ENCODE data around the gene TPO.

The TPO gene

DNA sequence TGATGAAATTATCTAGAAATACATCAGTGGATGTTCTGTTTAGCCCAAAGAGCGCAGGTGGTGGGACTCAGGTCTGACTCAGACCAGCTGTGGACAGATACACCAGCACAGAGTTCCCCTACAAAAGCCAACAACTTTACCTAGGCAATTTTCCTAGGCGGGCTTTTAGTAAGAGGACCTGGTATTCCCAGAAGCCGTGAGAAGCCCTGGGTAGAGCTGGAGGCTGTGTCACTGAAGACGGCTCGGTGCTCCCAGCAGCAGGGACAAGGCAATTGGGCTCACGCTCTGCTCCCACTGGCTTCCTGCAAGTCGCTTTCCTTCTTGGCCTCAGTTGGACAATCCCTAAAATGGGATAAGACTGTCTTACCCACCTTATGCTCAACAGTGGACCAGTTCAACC lies 41.1 kb downstream of the TPO start:
- TF ChIP-seq GATA2 (IDR thresholded peaks at IDR 0.05; ENCODE audit: low read depth, low read length) (no peak), GATA3 (IDR thresholded peaks at IDR 0.05; ENCODE audit: low read depth, low read length) (no peak)

GRCh38 chr2:1455466-1455865 lies 42.2 kb downstream of the TPO start:
- no peak for TF ChIP-seq GATA2 (IDR thresholded peaks at IDR 0.05; ENCODE audit: low read depth, low read length)

- TF ChIP-seq GATA3 (IDR thresholded peaks at IDR 0.05; ENCODE audit: low read depth, low read length) (no peak), GATA2 (IDR thresholded peaks at IDR 0.05; ENCODE audit: low read depth, low read length) (no peak)
These were observed 45.2 kb downstream of the TPO start for GRCh38 chr2:1458432-1458831.

- TF ChIP-seq GATA3 (IDR thresholded peaks at IDR 0.05; ENCODE audit: low read depth, low read length) = no peak
- TF ChIP-seq GATA2 (IDR thresholded peaks at IDR 0.05; ENCODE audit: low read depth, low read length) = no peak
These were observed 46.5 kb downstream of the TPO start for GRCh38 chr2:1459727-1460126.

GRCh38 chr2:1460851-1461418 lies 47.7 kb downstream of the TPO start:
- no peak for TF ChIP-seq GATA3 (IDR thresholded peaks at IDR 0.05; ENCODE audit: low read depth, low read length)
- TF ChIP-seq GATA2 (IDR thresholded peaks at IDR 0.05; ENCODE audit: low read depth, low read length) = no peak

DNA sequence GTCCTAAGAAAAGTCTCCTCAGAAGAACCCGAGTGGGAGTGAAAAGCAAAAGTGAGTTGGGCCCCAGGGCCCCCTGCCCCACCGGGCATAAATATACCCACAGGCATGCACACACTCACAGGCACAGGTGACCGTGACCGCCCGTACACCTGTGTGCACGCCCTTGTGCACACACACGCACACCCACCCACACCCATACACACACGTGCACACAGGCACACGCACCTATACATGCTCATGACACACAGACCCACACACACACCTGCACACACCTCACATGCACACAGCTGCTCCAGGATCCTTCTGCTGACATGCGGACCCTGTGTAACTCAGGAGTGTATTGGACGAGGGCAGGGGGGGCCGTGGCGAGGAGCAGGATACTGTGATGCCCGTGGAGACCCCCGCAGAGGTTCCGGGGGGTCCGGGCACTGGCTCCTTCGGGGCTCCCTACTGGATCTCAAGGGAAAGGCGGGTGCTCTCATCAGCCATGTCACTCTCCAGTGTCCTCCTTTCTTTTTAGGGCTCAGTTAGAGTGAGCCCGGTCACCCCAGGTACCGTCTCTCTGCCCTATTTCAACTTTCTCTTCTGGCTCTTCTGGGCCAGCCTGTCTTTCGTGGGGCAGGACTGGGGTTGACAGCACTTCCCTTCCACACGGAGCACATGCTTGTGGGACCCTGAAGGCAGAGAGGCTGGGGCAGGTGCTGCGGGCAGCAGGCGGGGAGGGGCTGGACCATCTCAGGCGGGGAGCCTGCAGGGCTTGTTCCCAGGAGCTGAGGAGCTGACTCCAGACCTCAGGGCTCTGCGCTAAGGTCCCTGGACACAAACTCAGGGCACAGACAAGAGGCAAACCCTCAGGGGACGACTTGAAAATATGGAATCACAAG lies 48.5 kb downstream of the TPO start:
- no peak for TF ChIP-seq GATA3 (IDR thresholded peaks at IDR 0.05; ENCODE audit: low read depth, low read length)

GRCh38 chr2:1462994-1463393 lies 49.7 kb downstream of the TPO start:
- TF ChIP-seq GATA2 (IDR thresholded peaks at IDR 0.05; ENCODE audit: low read depth, low read length) (no peak), GATA3 (IDR thresholded peaks at IDR 0.05; ENCODE audit: low read depth, low read length) (no peak)

GRCh38 chr2:1472350-1472749 lies 59.1 kb downstream of the TPO start:
- TF ChIP-seq GATA2 (IDR thresholded peaks at IDR 0.05; ENCODE audit: low read depth, low read length) (no peak), GATA3 (IDR thresholded peaks at IDR 0.05; ENCODE audit: low read depth, low read length) (no peak)

DNA sequence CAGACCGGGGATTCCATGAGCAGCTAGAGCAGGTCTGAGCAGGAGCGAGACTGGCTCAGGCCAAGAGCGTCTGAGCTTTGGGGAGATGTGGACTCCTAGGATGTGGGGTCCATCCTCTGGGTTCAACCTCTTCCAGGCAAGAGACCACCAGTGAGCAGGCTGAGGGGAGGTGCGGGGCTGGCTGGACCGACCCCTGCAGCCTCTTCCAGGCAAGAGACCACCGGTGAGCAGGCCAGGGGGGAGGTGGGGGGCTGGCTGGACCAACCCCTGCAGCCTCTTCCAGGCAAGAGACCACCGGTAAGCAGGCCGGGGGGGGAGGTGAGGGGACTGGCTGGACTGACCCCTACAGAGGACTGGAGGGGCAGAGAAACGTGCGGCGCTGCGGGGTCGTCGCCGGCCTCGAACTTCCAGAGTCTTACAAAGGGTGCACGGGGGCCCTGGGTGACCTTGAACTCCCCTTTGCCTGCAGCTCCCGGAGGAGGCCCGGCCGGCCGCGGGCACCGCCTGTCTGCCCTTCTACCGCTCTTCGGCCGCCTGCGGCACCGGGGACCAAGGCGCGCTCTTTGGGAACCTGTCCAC lies 63.4 kb downstream of the TPO start:
- TF ChIP-seq GATA2 (IDR thresholded peaks at IDR 0.05; ENCODE audit: low read depth, low read length) = no peak
- TF ChIP-seq GATA3 (IDR thresholded peaks at IDR 0.05; ENCODE audit: low read depth, low read length) = no peak

DNA sequence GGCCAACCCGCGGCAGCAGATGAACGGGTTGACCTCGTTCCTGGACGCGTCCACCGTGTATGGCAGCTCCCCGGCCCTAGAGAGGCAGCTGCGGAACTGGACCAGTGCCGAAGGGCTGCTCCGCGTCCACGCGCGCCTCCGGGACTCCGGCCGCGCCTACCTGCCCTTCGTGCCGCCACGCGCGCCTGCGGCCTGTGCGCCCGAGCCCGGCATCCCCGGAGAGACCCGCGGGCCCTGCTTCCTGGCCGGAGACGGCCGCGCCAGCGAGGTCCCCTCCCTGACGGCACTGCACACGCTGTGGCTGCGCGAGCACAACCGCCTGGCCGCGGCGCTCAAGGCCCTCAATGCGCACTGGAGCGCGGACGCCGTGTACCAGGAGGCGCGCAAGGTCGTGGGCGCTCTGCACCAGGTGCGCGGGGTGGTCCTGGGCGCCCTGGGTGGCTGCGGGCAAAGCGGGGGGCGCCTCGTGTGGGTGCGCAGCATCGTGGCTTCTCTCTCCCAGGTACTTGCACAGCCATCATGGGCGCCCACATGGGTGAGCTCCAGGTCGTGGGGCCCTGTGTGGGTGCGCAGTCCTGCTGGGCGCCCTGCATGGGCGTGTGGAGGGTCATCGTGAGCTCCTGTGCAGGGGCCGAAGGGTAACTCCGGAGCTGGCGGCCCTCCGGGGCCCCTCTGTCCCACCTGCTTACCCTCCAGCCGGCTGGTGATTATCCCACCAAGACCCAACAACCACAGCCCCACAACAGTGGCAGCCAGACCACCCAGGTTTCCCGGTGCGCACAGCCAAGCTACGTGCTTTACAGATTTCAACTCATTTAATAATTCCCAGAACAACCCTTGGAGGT lies 64.2 kb downstream of the TPO start:
- TF ChIP-seq GATA2 (IDR thresholded peaks at IDR 0.05; ENCODE audit: low read depth, low read length) (no peak), GATA3 (IDR thresholded peaks at IDR 0.05; ENCODE audit: low read depth, low read length) (no peak)

- TF ChIP-seq GATA2 (IDR thresholded peaks at IDR 0.05; ENCODE audit: low read depth, low read length) = no peak
- no peak for TF ChIP-seq GATA3 (IDR thresholded peaks at IDR 0.05; ENCODE audit: low read depth, low read length)
These were observed 65.3 kb downstream of the TPO start for GRCh38 chr2:1478311-1479305.

- no peak for TF ChIP-seq GATA2 (IDR thresholded peaks at IDR 0.05; ENCODE audit: low read depth, low read length)
These were observed 66.1 kb downstream of the TPO start for GRCh38 chr2:1479346-1479745.

GRCh38 chr2:1480671-1481076 lies 67.4 kb downstream of the TPO start:
- no peak for TF ChIP-seq GATA3 (IDR thresholded peaks at IDR 0.05; ENCODE audit: low read depth, low read length)
- no peak for TF ChIP-seq GATA2 (IDR thresholded peaks at IDR 0.05; ENCODE audit: low read depth, low read length)
